H1 (cell line): ENCODE data around the gene ARHGEF26.

ENCODE experiments used
- BACH1 ChIP-seq: IDR thresholded peaks from 2 replicates; pipeline ENCODE4 v1.6.1; 2012; ENCODE audit warnings: low read length, improper control_type of control experiment
- CBX5 ChIP-seq: fragments of 300-800, 300-1000 bp; sonication (generic); IDR thresholded peaks from 2 replicates; pipeline ENCODE4 v1.7.1; 2016; ENCODE audit warnings: antibody characterized with exemption, low read length, low read depth
- CBX8 ChIP-seq: fragments of 300-800, 300-1000 bp; sonication (generic); IDR thresholded peaks from 2 replicates; pipeline ENCODE4 v1.7.1; 2016; ENCODE audit warnings: low read depth, low read length, borderline replicate concordance
- CTCF ChIP-seq, 3 experiments: IDR thresholded peaks; 1 replicate in 2 of 3; 2 replicates in 1 of 3; pipeline versions ENCODE4 v1.5.1 to v1.6.1; 2011; ENCODE audit warnings: low read length in 3 of 3, mild to moderate bottlenecking in 3 of 3, inconsistent platforms in 2 of 3, low read depth in 1 of 3, moderate library complexity in 1 of 3; ENCODE audit not compliant: insufficient read depth in 1 of 3; ENCODE audit errors: control extremely low read depth in 1 of 3
- EP300 ChIP-seq, 2 experiments: IDR thresholded peaks; 1 replicate in 1 of 2; 2 replicates in 1 of 2; pipeline ENCODE4 v1.6.1; 2011 to 2012; ENCODE audit warnings: low read depth in 2 of 2, low read length in 2 of 2, mild to moderate bottlenecking in 2 of 2, borderline replicate concordance in 1 of 2, inconsistent platforms in 1 of 2, moderate library complexity in 1 of 2
- GTF2F1 ChIP-seq: IDR thresholded peaks from 2 replicates; pipeline ENCODE4 v1.6.1; 2012; ENCODE audit warnings: low read depth, low read length, improper control_type of control experiment, borderline replicate concordance
- JUND ChIP-seq: IDR thresholded peaks from 2 replicates; pipeline ENCODE4 v1.6.1; 2011; ENCODE audit warnings: mild to moderate bottlenecking, improper control_type of control experiment, low read length
- MAFK ChIP-seq: IDR thresholded peaks from 2 replicates; pipeline ENCODE4 v1.6.1; 2012; ENCODE audit warnings: low read depth, mild to moderate bottlenecking, improper control_type of control experiment, low read length
- NRF1 ChIP-seq: IDR thresholded peaks from 2 replicates; pipeline ENCODE4 v1.6.1; 2011; ENCODE audit warnings: mild to moderate bottlenecking, low read depth, low read length, improper control_type of control experiment
- POLR2A ChIP-seq, 2 experiments: IDR thresholded peaks; 1 replicate in 1 of 2; 2 replicates in 1 of 2; pipeline ENCODE4 v1.6.1; 2011; ENCODE audit warnings: low read depth in 2 of 2, low read length in 2 of 2, mild to moderate bottlenecking in 2 of 2; ENCODE audit errors: control extremely low read depth in 1 of 2
- SIN3A ChIP-seq, 2 experiments: IDR thresholded peaks in 1 of 2; conservative IDR thresholded peaks in 1 of 2; 2 replicates each; pipeline ENCODE4 v1.6.1; 2011 to 2012; ENCODE audit warnings: low read length in 2 of 2, improper control_type of control experiment in 1 of 2, low read depth in 1 of 2, mild to moderate bottlenecking in 1 of 2
- SRF ChIP-seq: IDR thresholded peaks from 2 replicates; pipeline ENCODE4 v1.6.1; 2011; ENCODE audit warnings: mild to moderate bottlenecking, low read depth, low read length, moderate library complexity

GRCh38 chr3:154301561-154301960 is 180.4 kb downstream of the ARHGEF26 start:
- TF ChIP-seq JUND = no peak
- no peak for TF ChIP-seq CBX8
- no peak for TF ChIP-seq CTCF (IDR thresholded peaks at IDR 0.05; ENCODE audit: control extremely low read depth in 1 of 3, insufficient read depth in 1 of 3, low read depth in 1 of 3, low read length in 3 of 3)
- TF ChIP-seq POLR2A (IDR thresholded peaks at IDR 0.05; ENCODE audit: control extremely low read depth in 1 of 2, low read depth in 2 of 2, low read length in 2 of 2) = no peak
- TF ChIP-seq EP300 (IDR thresholded peaks at IDR 0.05; ENCODE audit: borderline replicate concordance in 1 of 2, low read depth in 2 of 2, low read length in 2 of 2) = no peak
- TF ChIP-seq NRF1 = no peak
- TF ChIP-seq CBX5 = no peak
- TF ChIP-seq SIN3A (conservative IDR thresholded peaks at IDR 0.05 in 1 of 2, IDR thresholded peaks at IDR 0.05 in 1 of 2; ENCODE audit: low read depth in 1 of 2, low read length in 2 of 2) = no peak
- no peak for TF ChIP-seq SRF
- no peak for TF ChIP-seq GTF2F1
- no peak for TF ChIP-seq BACH1
- TF ChIP-seq MAFK = no peak
